Cerebellar cortex (tissue), 1 donor: ENCODE data around the gene SPINK8.

Source experiments
- DNase-seq: peaks from one replicate; pipeline ENCODE4 v3.0.0-alpha.2; 2015; ENCODE audit warnings: low spot score

SPINK8 gene

DNA sequence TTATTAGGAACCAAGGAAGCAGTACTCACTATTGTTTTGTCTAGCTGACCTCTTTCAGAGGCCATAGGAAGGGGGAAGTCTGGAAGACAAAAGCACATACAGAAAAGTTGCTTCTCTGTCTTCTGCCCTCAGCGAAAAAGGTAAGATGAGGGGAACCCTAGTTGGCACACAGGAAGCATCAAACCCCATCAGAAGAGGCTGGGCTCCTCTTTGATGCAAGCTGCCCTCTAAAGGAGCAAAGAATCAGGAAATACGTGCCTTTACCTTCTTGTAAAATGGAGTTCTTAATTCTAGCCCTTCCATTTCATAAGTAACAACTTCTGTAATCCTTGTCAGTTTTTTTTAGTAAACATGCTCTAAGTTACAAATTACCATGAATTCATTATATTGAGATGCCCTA lies 12.5 kb downstream of the SPINK8 start:
- no peak for DNase-seq

DNA sequence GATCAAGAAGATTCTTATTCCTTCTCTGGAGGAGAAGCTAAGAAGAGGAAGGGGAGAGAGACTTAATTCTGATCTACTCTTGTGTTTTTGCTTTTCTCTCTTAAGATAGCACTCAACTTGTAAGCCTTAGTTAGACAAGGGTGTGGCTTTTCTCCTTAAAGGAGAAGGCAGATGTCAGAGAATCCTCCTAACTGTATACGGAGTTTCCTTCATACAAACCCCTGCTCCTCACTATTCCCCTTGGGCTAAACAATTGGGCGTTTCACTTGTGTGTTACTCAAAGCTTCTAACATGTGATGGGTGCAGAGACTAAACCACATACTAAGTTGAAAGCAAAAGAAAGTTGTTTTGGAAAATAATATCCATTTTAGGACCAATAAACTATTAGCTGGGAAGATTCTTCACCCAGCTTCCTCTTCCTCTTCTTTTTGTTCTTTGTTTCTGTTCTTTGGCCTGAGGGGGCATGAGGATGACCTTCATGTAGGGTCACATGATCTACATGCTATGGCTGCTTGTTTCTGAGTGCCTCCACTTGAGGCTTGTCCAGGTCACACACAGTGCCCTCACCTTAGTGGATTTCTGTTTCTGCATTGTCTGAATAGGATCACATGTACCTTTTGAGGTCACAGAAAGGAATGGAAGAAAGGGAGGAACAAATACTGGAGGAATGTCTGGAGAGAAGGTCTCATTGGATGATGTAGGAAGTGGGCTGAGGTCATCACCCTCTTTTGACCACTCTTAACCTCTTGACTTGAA lies 14.6 kb downstream of the SPINK8 start:
- no peak for DNase-seq

DNA sequence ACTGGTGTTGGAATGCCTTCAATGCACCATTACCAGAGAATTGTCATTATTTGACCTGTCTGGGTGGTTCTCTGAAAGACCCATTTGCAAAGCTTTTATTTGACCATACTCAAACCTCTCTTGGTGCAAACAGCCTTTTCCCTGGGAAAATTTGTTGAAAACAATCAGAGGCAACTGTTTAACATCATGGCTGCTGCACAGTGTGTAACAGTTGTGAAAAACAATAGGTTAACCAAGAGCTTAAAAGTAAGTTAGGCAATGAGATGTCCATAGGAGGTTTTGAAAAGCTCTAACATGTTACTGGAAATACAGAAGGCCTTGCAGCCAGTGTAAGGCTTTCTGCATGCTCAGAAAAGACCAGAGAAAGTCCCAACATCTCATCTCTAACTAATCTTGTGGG lies 18.9 kb downstream of the SPINK8 start:
- no peak for DNase-seq

DNA sequence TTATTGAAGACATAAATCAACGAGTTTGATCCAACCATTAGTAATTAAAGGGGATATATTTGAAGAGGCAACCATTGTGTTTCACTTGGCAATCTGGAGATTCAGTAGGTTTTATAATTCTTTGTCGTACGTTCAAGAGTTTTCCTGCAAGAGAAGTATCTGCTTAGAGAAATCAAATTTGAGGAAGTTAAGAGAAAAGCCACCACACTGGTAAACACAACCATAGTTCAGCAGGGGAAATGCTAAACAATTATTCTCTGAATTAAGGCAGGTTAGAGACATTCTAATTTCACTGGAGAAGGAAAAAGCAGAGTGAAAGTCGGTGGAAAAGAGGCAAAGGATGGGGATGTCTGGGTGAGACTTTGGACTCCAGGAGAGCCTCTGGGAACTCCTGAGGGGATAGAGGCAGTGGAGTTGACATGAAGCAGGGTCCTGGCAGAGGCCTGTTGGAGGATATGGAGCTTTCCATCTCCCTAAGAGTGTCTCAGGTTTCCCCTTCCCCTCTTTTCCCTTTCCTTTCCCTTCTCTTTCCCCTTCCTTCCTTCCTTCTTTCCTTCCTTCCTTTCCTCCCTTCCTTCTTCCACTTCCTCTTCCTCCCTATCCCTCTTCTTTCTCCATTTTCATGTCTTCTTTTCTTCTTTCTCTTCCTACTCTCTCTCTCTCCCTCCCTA lies 26.5 kb downstream of the SPINK8 start:
- DNase-seq: no peak

DNA sequence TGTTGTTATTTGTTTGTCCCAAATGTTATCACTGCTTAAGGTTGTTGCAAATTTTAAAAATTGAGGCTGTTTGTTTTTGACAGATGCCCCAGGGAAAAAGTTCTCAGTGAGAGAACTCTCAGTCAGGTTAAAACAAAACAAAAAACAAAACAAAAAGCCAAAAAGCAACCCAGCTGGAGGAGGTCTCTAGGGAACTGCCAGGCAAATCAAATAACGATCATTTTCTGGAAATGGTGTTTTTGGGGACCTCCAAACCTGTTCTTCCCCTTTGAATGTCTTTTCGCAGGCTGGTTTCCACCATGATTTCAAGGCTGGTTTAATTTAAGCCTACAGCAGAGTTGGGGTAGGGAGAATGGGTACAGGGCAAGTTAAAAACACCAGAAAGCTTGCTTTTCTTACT lies 27.2 kb downstream of the SPINK8 start:
- no peak for DNase-seq

DNA sequence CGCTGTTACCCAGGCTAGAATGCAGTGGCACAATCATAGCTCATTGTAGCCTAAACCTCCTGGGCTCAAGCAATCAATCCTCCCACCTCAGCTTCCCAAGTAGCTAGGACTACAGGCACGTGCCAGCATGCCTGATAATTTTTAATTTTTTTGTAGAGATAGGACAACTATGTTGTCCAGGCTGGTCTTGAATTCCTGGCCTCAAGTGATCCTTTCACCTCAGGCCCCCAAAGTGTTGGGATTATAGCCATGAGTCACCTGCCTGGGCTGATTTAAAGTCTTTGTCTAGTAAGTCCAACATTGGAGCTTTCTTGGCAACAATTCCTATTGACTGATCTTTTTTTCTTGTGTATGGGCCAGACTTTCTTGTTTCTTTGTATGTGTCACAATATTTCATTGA lies 28.1 kb downstream of the SPINK8 start:
- DNase-seq: no peak

DNA sequence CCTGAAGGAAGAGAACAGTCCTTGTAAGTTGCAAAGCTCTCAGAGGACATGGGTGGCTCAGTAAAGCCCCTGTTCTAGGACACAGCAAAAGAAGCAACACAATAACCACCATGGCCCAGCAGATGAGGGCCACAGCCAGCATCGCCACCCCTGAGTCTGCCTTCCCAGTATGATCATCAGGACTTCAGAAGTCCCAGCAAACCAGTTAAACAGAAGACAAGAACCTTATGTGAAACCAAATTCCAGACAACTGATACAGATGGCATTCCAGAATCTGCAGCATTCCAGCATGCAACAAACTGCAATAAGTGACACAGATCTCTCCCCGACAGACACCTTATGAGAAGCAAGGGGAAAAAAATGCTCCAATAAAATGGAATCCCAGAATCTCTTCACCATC lies 30.4 kb downstream of the SPINK8 start:
- DNase-seq: no peak

DNA sequence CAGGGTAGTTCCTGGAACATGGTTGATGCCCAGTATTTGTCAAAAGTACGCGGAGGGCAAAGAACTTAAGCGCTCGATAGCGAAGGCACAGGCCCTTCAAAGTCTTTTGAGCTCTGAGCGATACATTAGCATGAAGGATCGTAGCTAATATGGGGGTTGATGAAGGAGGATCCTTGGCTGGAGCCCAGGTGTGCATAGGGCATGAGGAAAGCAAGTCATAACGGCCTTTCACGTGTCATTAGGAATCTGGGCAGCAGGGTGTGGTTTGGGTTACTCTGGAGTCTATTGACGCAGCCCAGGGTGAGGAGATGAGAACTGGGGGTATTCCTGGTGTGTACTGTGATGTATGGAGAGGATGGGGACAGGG lies 31.7 kb downstream of the SPINK8 start:
- DNase-seq: peak; percentile 29

DNA sequence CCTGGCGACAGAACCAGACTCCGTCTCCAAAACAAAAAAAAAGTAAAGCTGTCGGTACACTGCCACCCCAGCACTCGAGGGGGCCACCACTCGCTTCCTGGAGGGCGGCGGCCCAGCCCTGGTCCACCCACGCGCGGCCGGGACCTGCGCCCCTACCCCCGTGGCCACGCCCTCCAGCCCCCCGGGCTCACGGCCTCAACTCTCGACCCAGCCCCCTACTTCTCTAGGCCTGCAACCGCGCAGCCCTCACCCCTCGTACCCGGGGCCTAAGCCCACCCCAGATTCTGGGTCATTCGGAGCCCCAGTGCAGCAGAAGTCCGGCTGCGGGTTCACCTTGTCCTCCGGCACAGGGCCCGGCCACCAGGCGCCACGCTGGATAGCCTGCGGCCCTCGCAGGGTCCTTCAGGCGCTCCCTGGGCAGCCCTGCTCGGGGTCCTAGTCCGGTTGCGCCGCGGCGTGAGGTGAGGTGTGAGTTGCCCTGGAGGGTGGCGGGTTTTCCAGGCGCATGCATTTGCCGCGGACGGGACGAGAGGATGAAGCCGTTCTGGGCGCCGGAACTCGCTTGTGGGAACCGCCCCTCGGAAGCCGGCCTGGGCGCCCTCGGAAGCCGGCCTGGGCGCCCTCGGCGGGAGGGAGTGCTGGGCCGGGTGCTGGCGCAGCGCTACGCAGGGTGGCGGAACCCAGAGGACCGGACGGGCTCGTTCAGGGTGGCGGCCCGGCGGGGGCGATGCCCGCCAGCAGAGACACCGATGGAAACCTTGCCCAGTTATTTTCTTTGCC lies 32.3 kb downstream of the SPINK8 start, which contains the start of gene NME6:
NME6 (minus strand) TSS at position 348 of the 780 bp plus-strand sequence.
- peak; percentile 80 for DNase-seq

DNA sequence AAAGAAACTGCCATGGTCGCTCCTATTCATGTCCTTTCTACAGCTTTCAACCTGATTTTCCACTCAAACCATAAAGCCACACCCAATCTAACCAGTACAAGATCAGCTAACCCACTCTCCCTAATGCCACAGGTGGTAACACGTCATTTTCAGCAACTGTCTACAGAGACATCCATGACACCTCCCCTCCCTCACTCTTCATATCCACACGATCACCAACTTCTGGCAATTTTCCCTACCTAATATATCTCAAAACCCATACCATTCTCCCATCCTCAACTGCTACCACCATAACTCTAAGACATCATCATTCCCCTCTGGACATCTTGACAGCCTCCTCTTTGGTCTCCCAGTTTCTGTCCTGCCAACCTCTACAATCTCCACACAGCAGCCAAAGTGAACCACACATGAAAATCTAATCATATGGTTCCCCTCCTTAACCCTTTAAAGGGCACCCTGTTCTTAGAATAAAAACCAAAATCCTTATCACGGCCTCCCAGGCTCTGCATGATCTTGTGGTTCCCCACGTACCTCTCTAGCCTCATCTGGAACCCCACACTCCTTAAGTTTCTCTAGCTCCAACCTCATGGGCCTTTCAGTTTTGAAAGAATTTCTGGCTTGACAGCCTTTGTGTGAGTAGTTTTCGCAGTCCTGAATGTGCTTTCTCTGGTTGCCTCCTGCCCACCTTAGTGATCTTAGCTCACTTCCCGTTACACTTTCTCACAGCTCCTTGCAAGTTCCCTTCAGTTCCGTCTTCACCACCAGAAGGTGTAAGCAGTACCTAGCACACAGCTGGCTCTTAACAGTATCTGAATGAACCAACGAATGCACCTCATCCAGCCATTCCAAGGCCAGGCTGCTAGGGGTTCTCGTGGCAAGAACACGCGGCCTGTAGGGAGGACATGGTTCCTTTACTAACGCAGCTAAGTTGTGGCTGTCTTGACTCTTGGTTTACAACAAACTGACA lies 33.4 kb downstream of the SPINK8 start:
- DNase-seq: peak; percentile 4

DNA sequence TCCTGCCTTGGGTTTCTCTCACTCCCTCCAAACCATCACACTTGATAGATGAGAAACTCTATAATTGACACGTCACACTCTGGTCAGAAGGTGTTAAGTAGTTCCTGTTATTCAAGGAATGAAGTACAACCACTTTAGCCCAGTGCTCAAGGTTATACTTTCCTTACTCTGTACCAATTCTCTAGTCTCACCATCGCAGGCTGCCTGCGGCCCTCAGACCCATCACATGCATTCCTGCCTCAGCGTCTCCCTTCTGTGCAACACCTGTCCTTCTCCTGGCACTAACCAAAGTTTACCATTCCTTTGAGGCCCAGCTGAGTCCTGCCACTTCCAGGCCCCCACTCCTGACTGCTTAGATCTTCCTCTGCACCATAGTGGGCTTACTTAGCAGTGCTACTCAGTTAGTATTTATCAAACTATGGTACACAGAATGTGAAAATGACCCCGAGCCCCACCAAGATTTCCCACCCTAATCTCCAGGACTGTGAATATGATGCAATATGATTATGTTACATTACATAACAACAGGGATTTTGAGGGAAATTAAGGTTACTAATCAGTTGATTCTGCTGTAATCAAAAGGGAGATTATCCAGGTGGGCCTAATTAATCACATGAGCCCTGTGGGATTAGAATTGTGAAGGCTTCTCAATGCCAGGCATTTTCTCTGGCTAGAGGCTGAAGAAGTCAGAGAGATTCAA lies 36.2 kb downstream of the SPINK8 start:
- DNase-seq: no peak

DNA sequence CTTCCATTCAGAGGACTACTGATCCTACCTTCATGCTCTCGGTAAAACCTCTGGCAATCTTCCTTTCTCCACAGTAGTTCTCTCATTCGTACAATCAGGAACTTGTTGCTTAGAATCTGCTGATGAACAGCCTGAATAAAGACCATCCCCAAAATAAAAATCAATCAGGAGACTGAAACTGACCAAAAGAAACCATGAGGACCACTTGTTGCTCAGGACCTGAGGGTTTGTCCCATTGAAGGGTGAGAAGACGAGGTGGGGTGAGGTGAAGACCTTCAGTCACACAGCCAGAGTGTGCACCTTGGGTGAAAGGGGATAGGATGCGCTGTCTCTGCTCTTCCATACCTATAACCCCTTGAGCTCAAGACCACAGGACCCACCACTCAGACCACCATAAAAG lies 36.8 kb downstream of the SPINK8 start:
- DNase-seq: no peak

DNA sequence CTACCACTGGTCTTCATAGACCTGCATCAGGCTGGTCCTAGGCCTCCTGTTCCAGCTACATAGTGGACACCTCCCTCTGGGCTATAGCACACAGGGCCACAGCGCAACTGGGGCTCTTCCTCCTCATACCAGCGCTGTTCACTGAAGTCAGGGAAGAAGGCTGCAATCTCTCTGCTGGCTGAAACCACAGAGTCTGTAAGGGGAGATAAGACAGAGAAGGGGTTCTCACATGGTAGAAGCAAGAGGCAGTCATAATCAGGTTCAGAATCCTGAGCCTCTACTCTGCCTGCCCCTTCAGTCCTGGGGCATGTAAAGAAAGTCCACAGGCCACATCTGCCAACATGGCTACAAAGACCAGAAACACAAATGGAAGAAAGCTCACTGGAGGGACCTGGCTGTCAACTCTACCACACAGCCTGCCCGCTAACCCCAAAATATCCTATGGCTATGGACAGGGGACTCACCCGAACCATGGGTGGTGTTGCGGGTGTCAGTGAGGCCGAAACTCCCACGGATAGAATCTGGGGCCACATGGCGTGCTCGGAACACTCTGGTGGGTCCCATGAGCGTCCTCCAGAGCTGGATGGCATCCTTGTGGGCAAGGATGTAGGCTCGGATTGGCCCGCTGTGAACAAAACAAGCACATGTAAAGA lies 38.7 kb downstream of the SPINK8 start:
- DNase-seq: no peak

DNA sequence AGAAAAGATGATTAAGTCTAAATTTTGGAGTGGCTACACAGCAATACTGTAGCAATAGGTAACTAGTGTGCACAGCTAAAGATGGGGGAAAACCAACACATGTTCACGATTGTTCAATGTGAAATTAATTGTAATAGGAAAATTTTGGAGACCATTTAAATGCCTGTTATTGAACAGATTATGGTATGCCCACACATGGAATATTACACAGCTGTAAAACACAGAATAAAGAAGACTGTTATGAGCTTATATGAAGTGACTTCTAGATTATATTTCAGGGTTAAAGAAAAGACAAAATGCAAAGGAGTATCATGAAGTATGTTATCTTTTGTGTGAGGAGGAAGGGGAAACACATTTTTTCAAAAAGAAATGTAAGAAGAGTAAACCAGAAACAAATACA lies 43.8 kb downstream of the SPINK8 start:
- DNase-seq: no peak

DNA sequence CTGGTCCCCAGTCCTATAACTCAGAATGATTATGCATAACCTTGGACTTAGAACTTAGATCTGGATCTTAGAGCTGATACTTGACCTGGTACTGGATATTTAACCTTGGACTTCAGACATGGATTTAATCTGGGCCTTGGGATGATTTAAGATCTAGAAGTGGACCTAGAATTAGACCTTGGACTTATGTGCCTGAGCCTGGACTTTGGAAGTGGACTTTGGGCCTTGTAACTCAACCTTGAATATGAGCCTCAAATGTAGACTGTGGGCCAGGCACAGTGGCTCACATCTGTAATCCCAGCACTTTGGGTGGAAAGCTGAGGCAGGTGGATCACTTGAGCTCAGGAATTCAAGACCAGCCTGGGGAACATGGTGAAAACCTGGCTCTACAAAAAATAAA lies 46.4 kb downstream of the SPINK8 start:
- no peak for DNase-seq

DNA sequence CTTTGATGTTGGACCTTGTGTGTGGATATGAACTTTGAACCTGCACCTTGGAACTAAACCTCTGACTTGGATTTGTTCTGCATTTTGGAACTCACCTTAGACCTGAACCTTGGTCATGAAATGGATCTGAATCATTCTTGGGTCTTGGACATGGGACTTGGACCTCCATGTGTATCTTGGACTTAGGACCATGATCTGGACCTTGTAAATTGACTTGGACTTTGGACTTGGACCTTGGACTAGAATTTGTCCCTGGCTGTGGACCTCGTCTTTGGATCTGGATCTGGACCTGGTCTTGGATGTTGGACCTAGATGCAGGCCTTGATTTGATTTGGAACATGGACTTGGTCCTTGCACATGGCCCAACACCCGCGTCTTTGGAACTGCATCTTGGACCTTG lies 47.2 kb downstream of the SPINK8 start:
- no peak for DNase-seq

DNA sequence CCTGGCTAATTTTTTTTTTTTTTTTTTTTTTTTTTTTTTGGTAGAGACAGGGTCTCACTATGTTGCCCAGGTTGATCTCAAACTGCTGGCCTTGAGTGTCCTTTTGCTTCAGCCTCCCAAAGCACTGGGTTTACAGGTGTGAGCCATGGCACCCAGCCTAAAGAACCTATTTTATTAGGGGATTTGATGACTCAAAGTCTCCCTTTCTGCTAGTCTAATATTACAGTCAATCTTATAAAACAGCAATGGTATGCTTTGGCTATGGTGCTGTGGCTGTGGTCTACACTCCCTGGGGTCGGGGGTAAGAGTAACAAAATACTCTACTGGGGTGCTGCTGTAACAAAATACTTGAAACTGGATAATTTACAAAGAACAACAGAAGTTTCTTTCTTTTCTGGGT lies 47.8 kb downstream of the SPINK8 start:
- DNase-seq: no peak

DNA sequence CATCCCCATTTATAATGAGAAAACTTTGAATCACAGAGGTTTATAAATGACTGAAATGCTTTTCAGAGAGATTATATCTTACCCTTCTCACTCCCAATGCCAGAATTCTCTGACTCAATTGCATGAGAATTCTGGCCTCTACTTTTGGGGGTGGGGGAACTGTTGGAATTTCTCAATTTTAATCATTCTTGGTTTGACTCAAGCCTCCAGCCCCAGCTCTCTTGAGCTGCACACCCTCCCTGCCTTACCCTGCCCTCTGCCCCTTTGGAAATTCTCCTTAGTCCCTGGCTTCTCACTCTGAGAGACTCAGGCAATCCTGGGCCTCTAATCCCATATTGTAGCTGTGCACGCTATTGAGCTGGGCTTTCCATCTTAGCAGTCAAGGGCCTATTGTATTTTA lies 48.3 kb downstream of the SPINK8 start:
- DNase-seq: no peak

DNA sequence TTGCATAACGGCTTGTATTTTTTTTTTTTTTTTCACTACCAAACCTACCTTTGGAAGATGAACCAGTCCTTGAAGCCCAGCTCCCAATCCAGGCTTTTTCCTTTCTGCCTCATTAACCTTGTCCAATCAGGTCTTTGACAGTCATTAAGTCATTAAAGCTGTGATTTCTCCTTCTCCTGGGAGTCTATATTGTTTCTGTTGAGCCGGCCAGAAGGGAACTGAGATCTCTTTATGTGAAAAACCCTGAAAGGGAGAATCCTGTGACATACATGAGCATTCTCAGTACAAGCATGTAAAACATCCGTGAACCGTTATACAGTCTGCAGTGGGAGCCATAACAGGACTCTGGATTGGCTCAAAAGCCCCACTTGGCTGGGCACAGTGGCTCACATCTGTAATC lies 52.6 kb downstream of the SPINK8 start:
- peak; percentile 25 for DNase-seq

DNA sequence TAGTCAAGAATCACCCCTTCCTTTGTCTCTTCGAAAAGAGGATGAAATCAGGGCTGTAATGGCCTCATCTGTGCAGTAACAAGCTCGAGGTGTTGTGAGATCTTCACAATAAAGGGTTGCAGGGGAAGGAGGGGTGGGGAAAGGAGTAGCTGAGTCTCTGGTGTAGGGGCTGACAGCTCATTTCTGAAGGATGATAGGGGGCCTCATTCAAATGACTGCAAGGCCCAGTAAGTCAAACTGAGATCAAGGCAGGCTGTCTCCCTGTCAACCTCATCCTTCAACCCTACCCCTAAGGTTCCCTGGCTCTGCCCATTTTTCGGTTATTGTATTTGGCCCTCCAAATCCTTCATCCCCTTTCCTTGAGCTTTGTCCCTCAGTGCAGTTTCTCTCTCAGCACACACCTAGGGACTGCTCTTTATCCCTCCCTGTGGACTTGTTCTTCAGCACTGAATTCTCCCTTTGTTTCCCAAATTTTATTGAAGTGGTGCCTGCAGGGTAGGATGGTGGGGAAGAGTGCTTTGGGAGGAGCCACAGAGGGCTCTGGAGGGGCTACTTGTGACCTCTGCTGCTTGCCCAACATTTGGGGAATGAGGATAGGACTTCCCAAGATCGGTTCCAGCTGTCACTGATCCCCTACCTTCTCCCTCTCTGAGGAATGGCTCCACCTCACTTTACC lies 54.4 kb downstream of the SPINK8 start:
- no peak for DNase-seq
